IPS-20b (cell line): ENCODE measurements around the gene CFAP54.

Source experiments
- H3K27ac ChIP-seq: one replicate; pipeline ENCODE4 v1.5.1; 2013; ENCODE audit warnings: low read length
- H3K27me3 ChIP-seq: 2 replicates; pipeline ENCODE4 v1.6.1; 2013; ENCODE audit warnings: mild to moderate bottlenecking, low read length, inconsistent platforms; ENCODE audit not compliant: insufficient read depth
- H3K36me3 ChIP-seq: 2 replicates; pipeline ENCODE4 v1.6.1; 2013; ENCODE audit warnings: low read depth, mild to moderate bottlenecking, inconsistent platforms, low read length, moderate library complexity; ENCODE audit not compliant: insufficient read depth
- H3K4me1 ChIP-seq: 2 replicates; pipeline ENCODE4 v1.6.1; 2013; ENCODE audit warnings: mild to moderate bottlenecking, control low read depth, inconsistent platforms, low read length, moderate library complexity; ENCODE audit not compliant: insufficient read depth
- H3K4me3 ChIP-seq: 2 replicates; pipeline ENCODE4 v1.5.1; 2013; ENCODE audit warnings: mild to moderate bottlenecking, low read length, inconsistent platforms
- H3K9ac ChIP-seq: 2 replicates; pipeline ENCODE4 v1.6.1; 2013; ENCODE audit warnings: low read depth, mild to moderate bottlenecking, inconsistent platforms, low read length, moderate library complexity
- H3K9me3 ChIP-seq: 2 replicates; pipeline ENCODE4 v1.6.1; 2013; ENCODE audit warnings: mild to moderate bottlenecking, low read depth, low read length, inconsistent platforms; ENCODE audit not compliant: insufficient read depth

The CFAP54 gene

GRCh38 chr12:96501908-96502307 lies 12.5 kb downstream of the CFAP54 start:
- Histone ChIP-seq H3K4me1 (peaks cover 8% of the 10 kb centered on the region; the same call in 1 of the 2 replicates), H3K9ac (no peak overlapping the region), H3K36me3 (no peaks in the 10 kb centered on the region), H3K27ac (no peak overlapping the region), H3K27me3 (no peaks in the 10 kb centered on the region), H3K9me3 (no peaks in the 10 kb centered on the region), H3K4me3 (no peak overlapping the region)

GRCh38 chr12:96502477-96502876 lies 13.1 kb downstream of the CFAP54 start:
- H3K9ac ChIP-seq = no peak overlapping the region

GRCh38 chr12:96502949-96503532 lies 13.7 kb downstream of the CFAP54 start:
- no peak overlapping the region for H3K4me3 ChIP-seq
- H3K36me3 ChIP-seq = no peaks in the 10 kb centered on the region
- peaks cover 8% of the 10 kb centered on the region; the same call in 1 of the 2 replicates for H3K4me1 ChIP-seq
- H3K9me3 ChIP-seq = no peaks in the 10 kb centered on the region
- no peak overlapping the region for H3K27ac ChIP-seq
- no peaks in the 10 kb centered on the region for H3K27me3 ChIP-seq
- no peak overlapping the region for H3K9ac ChIP-seq

More at GRCh38 chr12:96502477-96502876, 13.1 kb downstream of the CFAP54 start:
- no peaks in the 10 kb centered on the region for H3K36me3 ChIP-seq
- H3K27me3 ChIP-seq = no peaks in the 10 kb centered on the region
- peaks cover 8% of the 10 kb centered on the region; the same call in 1 of the 2 replicates for H3K4me1 ChIP-seq
- H3K27ac ChIP-seq = no peak overlapping the region
- no peak overlapping the region for H3K4me3 ChIP-seq
- H3K9me3 ChIP-seq = no peaks in the 10 kb centered on the region

- peaks cover 8% of the 10 kb centered on the region; the same call in 1 of the 2 replicates for H3K4me1 ChIP-seq
- no peaks in the 10 kb centered on the region for H3K27me3 ChIP-seq
- no peak overlapping the region for H3K4me3 ChIP-seq
- no peak overlapping the region for H3K9ac ChIP-seq
- no peak overlapping the region for H3K27ac ChIP-seq
- no peaks in the 10 kb centered on the region for H3K9me3 ChIP-seq
- H3K36me3 ChIP-seq = no peaks in the 10 kb centered on the region
Observed at GRCh38 chr12:96503976-96504375, 14.6 kb downstream of the CFAP54 start.

GRCh38 chr12:96506776-96507175 lies 17.4 kb downstream of the CFAP54 start:
- Histone ChIP-seq H3K27ac (no peak overlapping the region), H3K27me3 (no peaks in the 10 kb centered on the region), H3K9ac (no peak overlapping the region), H3K36me3 (no peaks in the 10 kb centered on the region), H3K4me1 (0 out of 2 replicates have a peak, but pooled peaks cover under 1% of the 10 kb centered on the region), H3K4me3 (no peak overlapping the region), H3K9me3 (no peaks in the 10 kb centered on the region)

GRCh38 chr12:96510306-96510764 lies 21.0 kb downstream of the CFAP54 start:
- H3K27me3 ChIP-seq = no peaks in the 10 kb centered on the region
- H3K4me3 ChIP-seq = no peak overlapping the region
- no peaks in the 10 kb centered on the region for H3K9me3 ChIP-seq
- no peaks in the 10 kb centered on the region; the same call in 1 of the 2 replicates for H3K4me1 ChIP-seq
- no peak overlapping the region for H3K9ac ChIP-seq
- H3K36me3 ChIP-seq = no peaks in the 10 kb centered on the region
- H3K27ac ChIP-seq = no peak overlapping the region

- Histone ChIP-seq H3K27ac (no peak overlapping the region), H3K27me3 (no peaks in the 10 kb centered on the region)
Observed at GRCh38 chr12:96513166-96513565, 23.8 kb downstream of the CFAP54 start.

GRCh38 chr12:96513681-96514080 lies 24.3 kb downstream of the CFAP54 start:
- no peaks in the 10 kb centered on the region for H3K36me3 ChIP-seq
- H3K4me3 ChIP-seq = no peak overlapping the region
- H3K9ac ChIP-seq = no peak overlapping the region
- no peaks in the 10 kb centered on the region; the same call in 1 of the 2 replicates for H3K4me1 ChIP-seq
- H3K27ac ChIP-seq = no peak overlapping the region
- no peaks in the 10 kb centered on the region for H3K9me3 ChIP-seq
- no peaks in the 10 kb centered on the region for H3K27me3 ChIP-seq

More at GRCh38 chr12:96513166-96513565, 23.8 kb downstream of the CFAP54 start:
- Histone ChIP-seq H3K4me1 (no peaks in the 10 kb centered on the region; the same call in 1 of the 2 replicates), H3K9ac (no peak overlapping the region), H3K9me3 (no peaks in the 10 kb centered on the region), H3K36me3 (no peaks in the 10 kb centered on the region), H3K4me3 (no peak overlapping the region)

GRCh38 chr12:96514328-96514727 lies 25.0 kb downstream of the CFAP54 start:
- Histone ChIP-seq H3K4me1 (no peaks in the 10 kb centered on the region; the same call in 1 of the 2 replicates), H3K27me3 (no peaks in the 10 kb centered on the region), H3K36me3 (no peaks in the 10 kb centered on the region), H3K27ac (no peak overlapping the region), H3K4me3 (no peak overlapping the region), H3K9ac (no peak overlapping the region), H3K9me3 (no peaks in the 10 kb centered on the region)

- no peak overlapping the region for H3K9ac ChIP-seq
Observed at GRCh38 chr12:96516472-96517430, 27.4 kb downstream of the CFAP54 start.

GRCh38 chr12:96520767-96521166 lies 31.4 kb downstream of the CFAP54 start:
- H3K27me3 ChIP-seq = no peaks in the 10 kb centered on the region
- H3K4me1 ChIP-seq = peaks cover 7% of the 10 kb centered on the region; the same call in 1 of the 2 replicates
- no peaks in the 10 kb centered on the region for H3K36me3 ChIP-seq

More at GRCh38 chr12:96516472-96517430, 27.4 kb downstream of the CFAP54 start:
- H3K36me3 ChIP-seq = no peaks in the 10 kb centered on the region
- no peak overlapping the region for H3K27ac ChIP-seq
- H3K4me3 ChIP-seq = no peak overlapping the region
- no peaks in the 10 kb centered on the region for H3K9me3 ChIP-seq
- H3K27me3 ChIP-seq = no peaks in the 10 kb centered on the region
- no peaks in the 10 kb centered on the region; the same call in 1 of the 2 replicates for H3K4me1 ChIP-seq

More at GRCh38 chr12:96520767-96521166, 31.4 kb downstream of the CFAP54 start:
- Histone ChIP-seq H3K4me3 (no peak overlapping the region), H3K9me3 (no peaks in the 10 kb centered on the region), H3K27ac (no peak overlapping the region), H3K9ac (no peak overlapping the region)
